Common myeloid progenitor, CD34-positive (primary cell): ENCODE results near the gene FKBP2.

Experiments used
- CTCF ChIA-PET: fragments of 350-600 bp; sonication (Branson Sonifier 250); formaldehyde crosslinking; loops from one replicate; lab custom pipeline; 2021; ENCODE audit warnings: antibody characterized with exemption; lab: Charles Lee
- POLR2A ChIA-PET: fragments of 350-600 bp; sonication (Branson Sonifier 250); formaldehyde crosslinking; loops from one replicate; lab custom pipeline; 2021; ENCODE audit warnings: antibody characterized with exemption; lab: Charles Lee
- DNase-seq, 3 donors: peaks; one replicate each; pipeline versions ENCODE4 v3.0.0 to v3.0.0-alpha.2; 2013
- H3K27ac ChIP-seq, 2 experiments: 1 replicate in 1 of 2; 2 replicates in 1 of 2; pipeline ENCODE4 v1.7.0; 2013; ENCODE audit warnings: inconsistent platforms in 2 of 2, low read length in 2 of 2, mild to moderate bottlenecking in 2 of 2, low read depth in 1 of 2, moderate library complexity in 1 of 2; ENCODE audit not compliant: severe bottlenecking in 2 of 2, insufficient read depth in 1 of 2, poor library complexity in 1 of 2
- H3K27me3 ChIP-seq, 5 experiments: replicated peaks in 2 of 5; 1 replicate in 3 of 5; 2 replicates in 2 of 5; pipeline versions ENCODE4 v1.6.1 to v1.7.0; 2013; ENCODE audit warnings: low read length in 4 of 5, mild to moderate bottlenecking in 2 of 5, moderate library complexity in 2 of 5, inconsistent platforms in 1 of 5; ENCODE audit not compliant: insufficient read depth in 5 of 5, control insufficient read depth in 4 of 5
- H3K36me3 ChIP-seq, 4 experiments: 1 replicate in 2 of 4; 2 replicates in 2 of 4; pipeline versions ENCODE4 v1.6.1 to v1.7.0; 2013; ENCODE audit warnings: low read length in 3 of 4, control low read depth in 1 of 4, mild to moderate bottlenecking in 1 of 4; ENCODE audit not compliant: control insufficient read depth in 4 of 4, insufficient read depth in 4 of 4
- H3K4me1 ChIP-seq, 4 experiments: 1 replicate in 3 of 4; 2 replicates in 1 of 4; pipeline versions ENCODE4 v1.6.1 to v1.7.1; 2013; ENCODE audit warnings: low read length in 3 of 4, mild to moderate bottlenecking in 3 of 4, control low read depth in 1 of 4, inconsistent platforms in 1 of 4, moderate library complexity in 1 of 4; ENCODE audit not compliant: control insufficient read depth in 4 of 4, insufficient read depth in 4 of 4; ENCODE audit errors: control extremely low read depth in 1 of 4
- H3K4me3 ChIP-seq, 7 experiments: 1 replicate in 4 of 7; 2 replicates in 3 of 7; pipeline versions ENCODE4 v1.5.1 to v1.7.0; 2013; ENCODE audit warnings: mild to moderate bottlenecking in 7 of 7, low read length in 6 of 7, moderate library complexity in 6 of 7, inconsistent platforms in 2 of 7, low read depth in 2 of 7, control low read depth in 1 of 7; ENCODE audit not compliant: insufficient read depth in 4 of 7, control insufficient read depth in 1 of 7; ENCODE audit errors: extremely low read depth in 1 of 7
- H3K9me3 ChIP-seq, 5 experiments: 1 replicate in 4 of 5; 2 replicates in 1 of 5; pipeline versions ENCODE4 v1.6.1 to v1.7.1; 2013; ENCODE audit warnings: low read length in 4 of 5, mild to moderate bottlenecking in 2 of 5, inconsistent platforms in 1 of 5, low read depth in 1 of 5, moderate library complexity in 1 of 5; ENCODE audit not compliant: control insufficient read depth in 4 of 5, insufficient read depth in 2 of 5; ENCODE audit errors: control extremely low read depth in 1 of 5
- WGBS: methylation state at CpG from one replicate; pipeline ENCODE4 v1.1.5; 2013; ENCODE audit not compliant: insufficient coverage; 5-methylcytosine and 5-hydroxymethylcytosine counted together

The FKBP2 gene

DNA sequence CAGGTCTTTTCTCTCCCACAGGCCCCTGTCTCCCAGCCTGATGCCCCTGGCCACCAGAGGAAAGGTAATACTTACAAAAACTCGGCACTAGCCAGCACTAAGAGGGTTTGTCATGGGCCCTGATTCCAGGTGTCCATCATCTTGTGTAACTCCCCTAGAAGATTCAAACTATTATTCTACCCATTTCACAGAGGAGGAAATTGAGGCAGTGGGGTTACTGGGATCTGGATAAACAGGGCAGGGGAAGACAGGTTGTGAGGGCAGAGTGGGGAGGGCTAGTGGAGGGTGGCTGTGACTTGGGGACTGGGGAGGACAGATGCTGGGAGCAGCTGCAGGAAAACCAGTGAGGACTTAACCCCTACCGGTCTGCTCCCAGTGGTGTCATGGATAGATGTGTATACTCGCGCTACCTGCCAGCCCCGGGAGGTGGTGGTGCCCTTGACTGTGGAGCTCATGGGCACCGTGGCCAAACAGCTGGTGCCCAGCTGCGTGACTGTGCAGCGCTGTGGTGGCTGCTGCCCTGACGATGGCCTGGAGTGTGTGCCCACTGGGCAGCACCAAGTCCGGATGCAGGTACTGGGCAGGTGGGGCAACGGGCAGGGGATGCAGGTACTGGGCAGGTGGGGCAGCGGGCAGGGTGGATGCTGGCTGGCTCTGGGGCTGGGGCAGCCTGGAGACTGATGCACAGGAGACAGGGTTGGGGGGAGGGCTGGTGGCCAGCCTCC lies 5.3 kb upstream of the FKBP2 start:
- peaks cover 2 to 42% (median 41%) of the 10 kb centered on the region in 4 experiments for H3K4me1 ChIP-seq
- WGBS: 95% methylated on average over 8 of the region's 12 CpGs
- H3K4me3 ChIP-seq: peak overlapping the region in 6 of 7 experiments; percentile 35 to 84 (median 72)
- peak overlapping the region in 1 of 2 experiments; percentile 58 for H3K27ac ChIP-seq
- H3K36me3 ChIP-seq: peaks cover 0 to 17% (median 16%) of the 10 kb centered on the region in 4 experiments
- DNase-seq: no peak
- ChIA-PET POLR2A (interaction anchor here (0.8 to 1.2 kb wide), 2 partner anchors 29 to 31 kb away, joined by 3 read pairs; partner anchors contain the start of gene FERMT3), CTCF (interaction anchor here (1.1 to 3.2 kb wide), 5 partner anchors 9 to 30 kb away, joined by 3 to 13 read pairs (median 6); partner anchors contain the start of gene FERMT3)
- no peaks in the 10 kb centered on the region for H3K27me3 ChIP-seq
- H3K9me3 ChIP-seq: no peaks in the 10 kb centered on the region

DNA sequence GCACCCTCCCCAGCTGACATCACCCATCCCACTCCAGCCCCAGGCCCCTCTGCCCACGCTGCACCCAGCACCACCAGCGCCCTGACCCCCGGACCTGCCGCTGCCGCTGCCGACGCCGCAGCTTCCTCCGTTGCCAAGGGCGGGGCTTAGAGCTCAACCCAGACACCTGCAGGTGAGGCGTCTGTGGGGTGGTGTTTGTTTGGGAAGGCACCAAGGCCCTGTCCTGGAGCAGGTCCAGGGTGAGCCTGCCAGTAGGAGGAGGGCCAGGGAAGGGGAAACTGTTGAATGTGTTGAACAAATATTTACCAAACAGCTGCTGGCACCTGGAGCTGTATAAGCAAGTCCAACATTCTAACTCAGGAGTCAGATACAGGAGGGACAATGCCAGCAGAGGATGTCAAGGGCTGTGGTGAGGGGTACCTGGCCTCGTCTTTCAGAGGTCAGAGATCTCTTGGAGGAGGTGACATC lies 3.4 kb upstream of the FKBP2 start:
- Histone ChIP-seq H3K27ac (no peak overlapping the region), H3K36me3 (peaks cover 0 to 19% (median 16%) of the 10 kb centered on the region in 4 experiments), H3K4me1 (peaks cover 2 to 42% (median 36%) of the 10 kb centered on the region in 4 experiments), H3K27me3 (no peaks in the 10 kb centered on the region), H3K9me3 (no peaks in the 10 kb centered on the region), H3K4me3 (no peak overlapping the region)
- POLR2A ChIA-PET: no interaction called here
- CTCF ChIA-PET: interaction anchor here (1.6 to 2.8 kb wide), 3 partner anchors 10 to 32 kb away, joined by 6 to 15 read pairs (median 7); partner anchors contain the start of gene FERMT3
- DNase-seq: no peak
- 100% methylated on average over 3 of the region's 12 CpGs for WGBS

DNA sequence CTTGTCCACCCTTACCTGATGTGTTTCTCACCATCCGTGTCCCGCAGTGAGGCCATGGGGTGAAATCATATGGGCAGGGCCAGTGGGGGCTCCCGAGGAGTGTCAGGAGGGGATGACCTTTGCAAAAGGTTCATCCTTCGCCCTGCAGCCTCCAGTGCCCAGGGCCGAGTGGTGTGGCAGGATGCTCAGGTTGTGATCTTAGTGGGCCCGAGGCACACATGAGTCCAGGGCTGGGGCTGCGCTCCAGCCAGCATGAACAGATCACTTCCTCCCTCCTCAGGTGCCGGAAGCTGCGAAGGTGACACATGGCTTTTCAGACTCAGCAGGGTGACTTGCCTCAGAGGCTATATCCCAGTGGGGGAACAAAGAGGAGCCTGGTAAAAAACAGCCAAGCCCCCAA lies 2.8 kb upstream of the FKBP2 start:
- Histone ChIP-seq H3K9me3 (no peaks in the 10 kb centered on the region), H3K4me3 (no peak overlapping the region), H3K27me3 (no peaks in the 10 kb centered on the region), H3K27ac (no peak overlapping the region), H3K4me1 (peaks cover 4 to 47% (median 42%) of the 10 kb centered on the region in 4 experiments), H3K36me3 (peaks cover 0 to 22% (median 16%) of the 10 kb centered on the region in 4 experiments)
- ChIA-PET CTCF (interaction anchor here (1.1 to 2.8 kb wide), 3 partner anchors 21 to 33 kb away, joined by 4 to 15 read pairs (median 7); partner anchors contain the start of gene FERMT3), POLR2A (no interaction called here)
- 97% methylated on average over 6 of the region's 9 CpGs for WGBS
- DNase-seq: no peak

DNA sequence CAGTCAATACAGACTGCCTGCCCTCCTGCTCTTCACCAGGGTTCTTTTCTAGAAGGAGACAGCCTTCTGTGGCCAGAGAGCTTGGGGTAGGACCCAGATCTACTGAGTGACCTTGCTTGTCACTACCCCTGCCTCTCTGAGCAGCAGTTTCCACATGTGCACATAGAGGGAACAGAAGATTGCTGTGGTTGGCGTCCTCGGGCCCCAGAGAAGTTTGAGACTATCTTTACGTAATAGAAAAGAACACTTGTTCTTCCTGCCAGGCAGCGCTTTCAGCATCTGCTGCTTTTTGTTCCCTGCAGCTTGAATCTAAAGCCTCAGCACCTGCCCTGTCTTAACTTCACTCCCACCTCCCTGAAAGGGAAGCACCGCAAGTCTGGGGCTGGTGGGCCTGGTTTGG lies 1.9 kb upstream of the FKBP2 start:
- H3K9me3 ChIP-seq: no peaks in the 10 kb centered on the region
- POLR2A ChIA-PET: no interaction called here
- H3K27ac ChIP-seq: no peak overlapping the region
- no peaks in the 10 kb centered on the region for H3K27me3 ChIP-seq
- H3K4me3 ChIP-seq: no peak overlapping the region
- H3K4me1 ChIP-seq: peaks cover 4 to 51% (median 44%) of the 10 kb centered on the region in 4 experiments
- DNase-seq: no peak
- 95% methylated on average over 4 of the region's 5 CpGs for WGBS
- CTCF ChIA-PET: interaction anchor here (0.8 to 2.1 kb wide), 5 partner anchors 11 to 33 kb away, joined by 3 to 15 read pairs (median 4); partner anchors contain the start of gene FERMT3
- H3K36me3 ChIP-seq: peaks cover 0 to 31% (median 25%) of the 10 kb centered on the region in 4 experiments

DNA sequence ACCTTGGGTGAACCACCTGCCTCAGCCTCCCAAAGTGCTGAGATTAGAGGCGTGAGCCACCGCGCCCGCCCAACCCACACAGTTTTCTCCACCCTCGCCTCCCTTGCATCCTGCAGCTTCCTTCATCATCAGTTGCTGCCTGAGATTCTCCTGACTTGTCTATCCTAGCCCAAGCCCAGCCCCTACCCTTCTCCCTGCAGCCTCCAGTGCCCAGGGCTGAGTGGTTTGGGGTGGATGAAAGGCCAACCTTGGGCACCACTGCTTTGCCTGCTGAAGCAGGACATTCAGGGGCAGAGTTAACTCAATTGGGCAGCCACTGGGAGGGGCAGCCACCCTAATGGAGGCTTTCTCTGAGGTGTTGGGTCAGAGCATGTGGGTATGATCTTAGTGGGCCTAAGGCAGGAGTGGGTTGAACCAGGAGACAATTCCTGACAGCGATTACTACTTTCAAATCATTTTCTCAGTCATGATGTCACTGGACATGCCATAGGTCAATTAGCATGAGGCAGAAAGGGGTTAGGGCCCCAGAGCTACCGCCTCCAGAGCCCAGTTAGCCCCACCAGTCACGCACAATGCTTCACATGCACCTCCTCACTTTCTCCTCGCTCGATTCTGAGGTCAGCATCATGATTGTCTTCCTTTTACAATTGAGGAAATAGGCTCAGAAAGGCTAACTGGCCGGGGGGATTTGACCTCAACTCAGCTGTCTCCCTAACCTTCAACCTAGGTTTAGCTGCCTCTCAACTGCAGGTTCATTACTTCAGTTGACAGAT lies 1.0 kb upstream of the FKBP2 start:
- no peaks in the 10 kb centered on the region for H3K9me3 ChIP-seq
- H3K36me3 ChIP-seq: peaks cover 0 to 35% (median 28%) of the 10 kb centered on the region in 4 experiments
- peak overlapping the region in 5 of 7 experiments; percentile 63 to 91 (median 85) for H3K4me3 ChIP-seq
- H3K4me1 ChIP-seq: peaks cover 4 to 56% (median 49%) of the 10 kb centered on the region in 4 experiments
- CTCF ChIA-PET: interaction anchor here (1.2 to 1.5 kb wide), 2 partner anchors 10 to 33 kb away, joined by 3 to 5 read pairs; partner anchors contain the start of gene FERMT3
- POLR2A ChIA-PET: interaction anchor here (0.5 to 7.6 kb wide), 3 partner anchors 32 to 43 kb away, joined by 3 to 74 read pairs (median 4); partner anchors contain the start of gene FERMT3
- H3K27me3 ChIP-seq: no peaks in the 10 kb centered on the region
- H3K27ac ChIP-seq: peak overlapping the region; percentile 96 to 97
- WGBS: 77% methylated on average over 11 of the region's 11 CpGs
- DNase-seq: peak in 2 of 3 donors; percentile 59 to 68

DNA sequence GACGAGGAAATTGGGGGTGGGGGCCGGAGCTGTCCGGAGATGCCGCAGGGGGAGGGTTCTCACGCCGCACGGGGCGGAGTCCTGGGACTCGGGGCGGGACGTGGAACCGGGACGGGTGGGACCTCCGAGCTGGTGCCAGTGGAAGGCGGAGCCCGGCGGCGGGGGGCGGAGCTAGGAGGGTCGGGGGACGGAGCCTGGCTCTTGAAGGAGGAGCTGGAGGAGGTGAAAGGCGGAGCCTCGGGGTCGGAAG lies 271 bp downstream of the FKBP2 start:
- Histone ChIP-seq H3K9me3 (no peaks in the 10 kb centered on the region), H3K4me3 (peak overlapping the region; percentile 69 to 91 (median 85)), H3K4me1 (peaks cover 4 to 56% (median 50%) of the 10 kb centered on the region in 4 experiments), H3K27ac (peak overlapping the region; percentile 96 to 97), H3K36me3 (peaks cover 0 to 37% (median 28%) of the 10 kb centered on the region in 4 experiments), H3K27me3 (no peaks in the 10 kb centered on the region)
- WGBS: 0% methylated on average over 18 of the region's 24 CpGs
- CTCF ChIA-PET: interaction anchor here (0.6 to 12.2 kb wide), 6 partner anchors 18 to 533 kb away, joined by 3 to 177 read pairs (median 4); partner anchors contain the start of gene FERMT3
- DNase-seq: no peak
- POLR2A ChIA-PET: interaction anchor here (0.6 to 7.6 kb wide), 10 partner anchors 10 to 150 kb away, joined by 3 to 74 read pairs (median 3); partner anchors contain the start of genes DNAJC4, FERMT3, PRDX5 and TRMT112
